NCI-H1436 (cell line): ENCODE data around the gene ARHGEF3.

Experiments
- DNase-seq: peaks from one replicate; lab custom pipeline; 2025; lab: John Stamatoyannopoulos, UW

The ARHGEF3 gene

GRCh38 chr3:56796202-56796601 is 5.5 kb downstream of the ARHGEF3 start:
- no peak for DNase-seq

GRCh38 chr3:56795829-56796185 is 5.9 kb downstream of the ARHGEF3 start:
- DNase-seq = no peak

- DNase-seq = no peak
Observed at GRCh38 chr3:56795097-56795828, 6.5 kb downstream of the ARHGEF3 start.

- DNase-seq = no peak
Observed at GRCh38 chr3:56792193-56792592, 9.6 kb downstream of the ARHGEF3 start.

GRCh38 chr3:56790016-56790821 is 11.5 kb downstream of the ARHGEF3 start:
- no peak for DNase-seq

GRCh38 chr3:56789076-56789475 is 12.7 kb downstream of the ARHGEF3 start:
- no peak for DNase-seq

GRCh38 chr3:56788521-56788920 is 13.2 kb downstream of the ARHGEF3 start:
- DNase-seq = no peak

GRCh38 chr3:56787784-56788256 is 13.9 kb downstream of the ARHGEF3 start:
- no peak for DNase-seq

- no peak for DNase-seq
Observed at GRCh38 chr3:56787258-56787775, 14.4 kb downstream of the ARHGEF3 start.

- DNase-seq = no peak
Observed at GRCh38 chr3:56785499-56785898, 16.2 kb downstream of the ARHGEF3 start.

- DNase-seq = no peak
Observed at GRCh38 chr3:56784448-56785001, 17.2 kb downstream of the ARHGEF3 start.

- DNase-seq = no peak
Observed at GRCh38 chr3:56783644-56784447, 17.9 kb downstream of the ARHGEF3 start.

GRCh38 chr3:56782906-56783305 is 18.8 kb downstream of the ARHGEF3 start:
- DNase-seq = no peak

GRCh38 chr3:56782215-56782614 is 19.5 kb downstream of the ARHGEF3 start:
- no peak for DNase-seq

GRCh38 chr3:56781762-56782161 is 20.0 kb downstream of the ARHGEF3 start:
- no peak for DNase-seq

GRCh38 chr3:56780936-56781335 is 20.8 kb downstream of the ARHGEF3 start:
- no peak for DNase-seq

- DNase-seq = no peak
Observed at GRCh38 chr3:56778893-56779292, 22.9 kb downstream of the ARHGEF3 start.

GRCh38 chr3:56776556-56776950 is 25.2 kb downstream of the ARHGEF3 start:
- no peak for DNase-seq

GRCh38 chr3:56775838-56776555 is 25.8 kb downstream of the ARHGEF3 start:
- DNase-seq = no peak

GRCh38 chr3:56775445-56775837 is 26.3 kb downstream of the ARHGEF3 start:
- no peak for DNase-seq

- DNase-seq = no peak
Observed at GRCh38 chr3:56773986-56774385, 27.8 kb downstream of the ARHGEF3 start.
